Measurements from ENCODE around the gene IRX5. TPM values are rescaled to one million over a fixed set of nuclear protein-coding genes. Genes with fewer than 3 reads are reported as not detected.

The IRX5 gene
- 5.2 TPM for polyA plus RNA-seq (ENCODE audit: insufficient read length)
- long read RNA-seq, donor 1, transcript IRX5-202 (3 exons, 2,401 nt), result major isoform, 6 of 19 reads
- long read RNA-seq, donor 1, partial matches to known transcripts, result 13 of 19 reads
- long read RNA-seq, donor 1, other reads (novel, unspliced or antisense), result 0 of 19 reads
- long read RNA-seq, donor 2, partial matches to known transcripts, result 0 of 5 reads
- long read RNA-seq, donor 2, other reads (novel, unspliced or antisense), result 0 of 5 reads
- long read RNA-seq, donor 3, result 0 reads
- long read RNA-seq, donor 4, result 0 reads
- long read RNA-seq, donor 5, transcript IRX5-202 (3 exons, 2,401 nt), result major isoform, 5 of 6 reads
- long read RNA-seq, donor 5, partial matches to known transcripts, result 0 of 6 reads
- long read RNA-seq, donor 5, other reads (novel, unspliced or antisense), result 0 of 6 reads
- long read RNA-seq, donor 6, transcript IRX5-202 (3 exons, 2,401 nt), result major isoform, 5 of 5 reads
- long read RNA-seq, donor 6, partial matches to known transcripts, result 0 of 5 reads
- long read RNA-seq, donor 6, other reads (novel, unspliced or antisense), result 0 of 5 reads
- long read RNA-seq, donor 7, partial matches to known transcripts, result 0 of 5 reads
- long read RNA-seq, donor 7, other reads (novel, unspliced or antisense), result 0 of 5 reads
- long read RNA-seq, donor 8, partial matches to known transcripts, result 0 of 2 reads
- long read RNA-seq, donor 8, other reads (novel, unspliced or antisense), result 0 of 2 reads

GRCh38 chr16:54930005-54930868 is at the start of gene IRX5:
Gene IRX5, plus strand, starts transcription at chr16:54930865. Its CDS starts 334 bp downstream, at chr16:54931199.
- peak; percentile 87 for DNase-seq

GRCh38 chr16:54882556-54882955 is 48.1 kb upstream of the IRX5 start:
- DNase-seq, result no peak

- DNase-seq, result no peak
Measured at GRCh38 chr16:54883358-54883757, 47.3 kb upstream of the IRX5 start.

- DNase-seq, result no peak
Measured at GRCh38 chr16:54886078-54886477, 44.6 kb upstream of the IRX5 start.

- no peak for DNase-seq
Measured at GRCh38 chr16:54890381-54890780, 40.3 kb upstream of the IRX5 start.

GRCh38 chr16:54891346-54891745 is 39.3 kb upstream of the IRX5 start:
- no peak for DNase-seq

GRCh38 chr16:54892981-54893380 is 37.7 kb upstream of the IRX5 start:
- no peak for DNase-seq

GRCh38 chr16:54897930-54898329 is 32.7 kb upstream of the IRX5 start:
- no peak for DNase-seq

GRCh38 chr16:54901606-54902005 is 29.1 kb upstream of the IRX5 start:
- DNase-seq, result no peak

GRCh38 chr16:54903047-54903446 is 27.6 kb upstream of the IRX5 start:
- DNase-seq, result no peak

- DNase-seq, result no peak
Measured at GRCh38 chr16:54911079-54911478, 19.6 kb upstream of the IRX5 start.

- DNase-seq, result no peak
Measured at GRCh38 chr16:54912720-54913119, 17.9 kb upstream of the IRX5 start.

- no peak for DNase-seq
Measured at GRCh38 chr16:54921206-54921824, 9.3 kb upstream of the IRX5 start.

GRCh38 chr16:54923055-54923473 is 7.6 kb upstream of the IRX5 start:
- DNase-seq, result no peak

- no peak for DNase-seq
Measured at GRCh38 chr16:54923988-54924387, 6.7 kb upstream of the IRX5 start.

GRCh38 chr16:54926166-54926838 is 4.4 kb upstream of the IRX5 start:
- DNase-seq, result peak; percentile 13

- peak; percentile 33 for DNase-seq
Measured at GRCh38 chr16:54927125-54928015, 3.3 kb upstream of the IRX5 start.

- DNase-seq, result no peak
Measured at GRCh38 chr16:54928016-54928356, 2.7 kb upstream of the IRX5 start.

GRCh38 chr16:54928411-54929089 is 2.1 kb upstream of the IRX5 start:
- DNase-seq, result peak; percentile 31

Measured in left kidney (tissue), 8 donors.